ENCODE measurements around the gene TRIM59. TPM values are rescaled to one million over a fixed set of nuclear protein-coding genes. Genes with fewer than 3 reads are reported as not detected.

TRIM59 gene
- total RNA-seq, 2 donors from 2014 or later: 0.99 to 2.1 TPM

GRCh38 chr3:160477750-160478149 is 28.2 kb upstream of the TRIM59 start:
- H3K27ac ChIP-seq: no peak overlapping the region
- H3K4me3 ChIP-seq: no peak overlapping the region
- 39 to 49% methylated on average over 4 to 5 of the region's 5 CpGs for WGBS, 2 donors
- no peaks in the 10 kb centered on the region for H3K36me3 ChIP-seq (replicated peaks in 1 of 2; ENCODE audit: insufficient read depth in 1 of 2, low read depth in 2 of 2)
- DNase-seq (no peak), ATAC-seq (no peak)
- H3K27me3 ChIP-seq: no peaks in the 10 kb centered on the region
- intact Hi-C loops (cut with DNase I): no loop called here
- H3K4me1 ChIP-seq: no peaks in the 10 kb centered on the region
- TF ChIP-seq POLR2A (IDR thresholded peaks at IDR 0.05): no peak
- TF ChIP-seq CTCF (IDR thresholded peaks at IDR 0.05): no peak
- H3K9me3 ChIP-seq: no peaks in the 10 kb centered on the region

GRCh38 chr3:160475884-160476283 is 26.3 kb upstream of the TRIM59 start:
- no peak for DNase-seq
- H3K4me3 ChIP-seq: no peak overlapping the region
- no peaks in the 10 kb centered on the region for H3K27me3 ChIP-seq
- no peaks in the 10 kb centered on the region for H3K36me3 ChIP-seq (replicated peaks in 1 of 2; ENCODE audit: insufficient read depth in 1 of 2, low read depth in 2 of 2)
- H3K27ac ChIP-seq: no peak overlapping the region
- intact Hi-C loops (cut with DNase I): no loop called here
- H3K9me3 ChIP-seq: peaks cover 0 to 3% (median 0%) of the 10 kb centered on the region in 3 donors
- WGBS, 2 donors: 96 to 98% methylated on average over 2 of the region's 2 CpGs
- no peaks in the 10 kb centered on the region for H3K4me1 ChIP-seq
- TF ChIP-seq POLR2A (IDR thresholded peaks at IDR 0.05): no peak
- ATAC-seq: no peak

GRCh38 chr3:160475153-160475552 is 25.6 kb upstream of the TRIM59 start:
- Histone ChIP-seq H3K27me3 (no peaks in the 10 kb centered on the region), H3K36me3 (replicated peaks in 1 of 2; ENCODE audit: insufficient read depth in 1 of 2, low read depth in 2 of 2) (no peaks in the 10 kb centered on the region), H3K4me3 (no peak overlapping the region), H3K4me1 (no peaks in the 10 kb centered on the region), H3K9me3 (peaks cover 0 to 10% (median 0%) of the 10 kb centered on the region in 3 donors), H3K27ac (no peak overlapping the region)
- intact Hi-C loops (cut with DNase I): no loop called here
- 85 to 93% methylated on average over 2 of the region's 2 CpGs for WGBS, 2 donors
- ATAC-seq (no peak), DNase-seq (no peak)
- TF ChIP-seq CTCF (IDR thresholded peaks at IDR 0.05) (no peak), POLR2A (IDR thresholded peaks at IDR 0.05) (no peak)

GRCh38 chr3:160474416-160474838 is 24.8 kb upstream of the TRIM59 start:
- intact Hi-C loops (cut with DNase I): no loop called here
- Histone ChIP-seq H3K4me1 (no peaks in the 10 kb centered on the region), H3K4me3 (no peak overlapping the region), H3K27me3 (no peaks in the 10 kb centered on the region), H3K27ac (no peak overlapping the region), H3K36me3 (replicated peaks in 1 of 2; ENCODE audit: insufficient read depth in 1 of 2, low read depth in 2 of 2) (no peaks in the 10 kb centered on the region), H3K9me3 (peaks cover 0 to 12% (median 0%) of the 10 kb centered on the region in 3 donors)
- DNase-seq (no peak), ATAC-seq (no peak)
- TF ChIP-seq POLR2A (IDR thresholded peaks at IDR 0.05) (no peak), CTCF (IDR thresholded peaks at IDR 0.05) (no peak)

GRCh38 chr3:160473978-160474377 is 24.4 kb upstream of the TRIM59 start:
- TF ChIP-seq CTCF (IDR thresholded peaks at IDR 0.05) (no peak), POLR2A (IDR thresholded peaks at IDR 0.05) (no peak)
- H3K4me3 ChIP-seq: no peak overlapping the region
- ATAC-seq (no peak), DNase-seq (no peak)
- no peaks in the 10 kb centered on the region for H3K36me3 ChIP-seq (replicated peaks in 1 of 2; ENCODE audit: insufficient read depth in 1 of 2, low read depth in 2 of 2)
- no peaks in the 10 kb centered on the region for H3K27me3 ChIP-seq
- intact Hi-C loops (cut with DNase I): no loop called here
- no peak overlapping the region for H3K27ac ChIP-seq
- H3K9me3 ChIP-seq: peaks cover 0 to 12% (median 0%) of the 10 kb centered on the region in 3 donors
- no peaks in the 10 kb centered on the region for H3K4me1 ChIP-seq
- 61 to 66% methylated on average over 1 of the region's 1 CpG for WGBS, 2 donors

Measured in body of pancreas (tissue), 4 donors.